HG02588 (cell line): ENCODE results near the gene ATP13A5.

Source experiments
- ATAC-seq: cut with Tn5 transposase; IDR thresholded peaks from one replicate; pipeline ENCODE4 v1.9.1; 2021; ENCODE audit warnings: mild to moderate bottlenecking, moderate library complexity; ENCODE audit not compliant: unreplicated experiment

The ATP13A5 gene

DNA sequence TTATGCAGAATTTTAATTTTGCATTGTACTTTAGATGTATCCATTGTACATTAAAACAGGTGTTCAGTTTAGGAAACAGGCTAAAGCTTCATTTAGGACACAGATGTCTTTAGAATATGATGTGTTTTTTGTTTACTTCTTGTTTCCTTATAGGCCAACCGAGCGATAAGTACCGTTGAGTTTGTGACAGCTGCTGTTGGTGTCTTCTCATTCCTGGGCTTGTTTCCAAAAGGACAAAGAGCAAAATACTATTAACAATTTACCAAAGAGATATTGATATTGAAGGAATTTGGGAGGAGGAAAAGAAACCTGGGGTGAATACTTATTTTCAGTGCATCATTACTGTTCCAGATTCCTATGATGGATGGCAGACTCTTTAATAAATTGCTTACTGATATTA, 108.1 kb downstream of the ATP13A5 start:
- no peak for ATAC-seq

DNA sequence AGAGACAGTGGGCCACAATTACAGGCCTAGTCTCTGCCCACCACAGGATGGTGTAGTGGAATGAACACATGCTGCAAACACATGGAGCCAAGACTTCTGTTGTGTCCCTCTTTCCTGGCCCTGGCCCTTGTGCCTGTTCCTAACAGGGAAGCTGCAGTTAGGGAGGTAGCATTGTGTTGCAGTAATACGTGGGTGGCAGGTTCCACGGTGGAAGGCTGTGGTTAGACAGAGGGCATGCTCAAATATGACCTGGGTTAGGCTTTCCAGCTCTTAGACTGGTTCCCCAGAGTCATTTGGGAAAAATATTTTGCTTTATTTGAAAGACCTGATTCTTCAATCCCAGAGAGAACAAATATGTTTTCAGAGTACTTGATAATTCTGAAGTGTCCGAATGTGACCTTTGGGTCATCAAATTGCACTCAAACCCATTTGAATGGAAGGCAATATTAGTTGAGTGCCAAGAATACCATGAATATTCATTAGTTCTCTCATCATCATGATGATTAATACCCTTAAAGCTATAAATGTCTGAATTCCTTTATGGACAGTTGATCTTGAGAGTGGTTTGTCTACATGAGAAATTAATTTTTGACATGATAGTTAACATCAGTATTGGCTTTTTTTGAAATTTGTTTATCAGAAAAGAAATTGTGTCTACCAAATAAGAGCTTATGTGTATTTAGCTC, 109.1 kb downstream of the ATP13A5 start:
- ATAC-seq = no peak

DNA sequence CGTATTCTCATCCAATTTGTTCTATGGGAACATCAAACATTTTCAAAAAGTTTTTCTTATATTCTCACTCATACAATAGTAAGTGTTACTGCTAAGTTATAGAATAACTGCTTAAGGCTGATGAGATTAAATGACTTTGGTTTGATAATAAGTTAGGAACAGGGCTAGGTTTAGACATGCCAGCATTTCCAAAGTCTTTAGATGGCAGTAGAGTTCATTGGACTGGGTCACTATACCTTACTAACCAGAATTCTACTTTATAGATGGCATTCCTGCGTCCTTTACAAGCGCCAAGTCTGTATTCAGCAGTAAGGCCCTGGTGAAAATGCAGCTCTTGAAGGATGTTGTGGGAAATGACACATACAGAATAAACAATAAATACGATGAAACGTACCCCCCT, 115.8 kb downstream of the ATP13A5 start:
- ATAC-seq = no peak

DNA sequence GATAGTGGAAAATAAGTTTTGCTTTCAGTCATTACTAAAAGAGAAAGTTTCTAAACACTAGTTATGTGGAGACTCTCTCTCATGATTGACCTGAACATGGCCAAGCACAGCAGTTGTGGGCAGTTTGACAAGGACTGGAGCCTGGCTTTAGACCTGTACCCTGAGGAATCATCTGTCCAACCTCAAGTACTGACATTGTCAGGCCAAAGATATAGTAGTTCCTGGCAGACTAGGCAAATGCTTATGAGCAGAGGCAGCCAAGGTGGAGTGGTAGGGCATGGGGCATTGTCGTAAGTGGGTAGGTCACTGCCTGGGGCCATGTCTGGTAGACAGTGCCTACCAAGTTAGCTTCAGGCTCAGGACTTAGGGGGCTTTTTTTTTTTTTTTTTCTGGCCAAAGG, 116.6 kb downstream of the ATP13A5 start:
- no peak for ATAC-seq

DNA sequence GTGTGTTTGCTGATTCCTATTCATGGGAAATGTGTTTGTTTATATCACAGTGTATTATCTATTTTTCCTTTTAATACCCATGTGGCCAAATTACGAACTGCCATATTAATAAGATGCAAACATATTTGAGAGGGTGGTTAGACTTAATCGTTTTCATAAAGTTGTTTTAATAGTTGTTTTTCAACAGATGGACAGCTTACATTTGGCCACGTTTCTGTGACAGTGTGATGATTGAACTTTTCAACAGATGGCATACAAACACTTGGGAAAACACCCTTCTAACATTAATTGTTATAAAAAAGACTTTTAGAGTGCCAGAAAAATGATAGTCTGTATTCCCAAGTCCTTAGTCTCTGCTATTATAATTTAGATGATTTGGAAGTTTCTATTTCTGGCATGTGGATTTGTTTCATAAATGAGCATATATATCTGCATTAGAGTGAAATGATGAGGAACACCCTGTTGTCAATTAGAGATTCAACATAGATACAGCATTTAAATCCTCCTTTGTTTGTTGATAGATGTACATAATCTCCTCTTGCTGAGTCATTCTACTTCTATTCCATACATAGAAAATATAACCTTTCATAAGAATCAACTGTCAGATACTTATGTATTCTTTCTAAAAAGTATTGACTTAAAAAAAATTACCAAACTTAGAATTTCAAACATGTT, 124.4 kb downstream of the ATP13A5 start:
- ATAC-seq = no peak

DNA sequence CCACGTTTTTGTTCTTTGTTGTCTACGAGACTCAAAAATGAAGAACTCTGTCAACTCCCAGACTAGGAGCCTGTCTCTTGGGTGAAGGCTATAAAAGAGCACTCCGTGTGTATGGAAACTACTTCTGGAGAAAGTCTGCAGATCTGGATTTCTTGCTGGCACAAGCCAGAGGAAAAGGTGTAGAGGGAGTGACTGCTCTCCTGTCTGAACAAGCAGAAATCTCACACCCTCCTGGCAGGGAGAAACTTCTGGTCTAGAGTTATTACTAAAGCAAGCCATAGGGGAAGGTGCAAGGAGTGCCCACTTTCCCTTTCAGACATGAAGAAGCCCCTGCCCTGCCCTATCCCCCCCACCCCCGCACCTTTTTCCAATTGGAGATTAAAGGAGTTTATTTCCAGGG, 128.1 kb downstream of the ATP13A5 start:
- ATAC-seq = no peak

DNA sequence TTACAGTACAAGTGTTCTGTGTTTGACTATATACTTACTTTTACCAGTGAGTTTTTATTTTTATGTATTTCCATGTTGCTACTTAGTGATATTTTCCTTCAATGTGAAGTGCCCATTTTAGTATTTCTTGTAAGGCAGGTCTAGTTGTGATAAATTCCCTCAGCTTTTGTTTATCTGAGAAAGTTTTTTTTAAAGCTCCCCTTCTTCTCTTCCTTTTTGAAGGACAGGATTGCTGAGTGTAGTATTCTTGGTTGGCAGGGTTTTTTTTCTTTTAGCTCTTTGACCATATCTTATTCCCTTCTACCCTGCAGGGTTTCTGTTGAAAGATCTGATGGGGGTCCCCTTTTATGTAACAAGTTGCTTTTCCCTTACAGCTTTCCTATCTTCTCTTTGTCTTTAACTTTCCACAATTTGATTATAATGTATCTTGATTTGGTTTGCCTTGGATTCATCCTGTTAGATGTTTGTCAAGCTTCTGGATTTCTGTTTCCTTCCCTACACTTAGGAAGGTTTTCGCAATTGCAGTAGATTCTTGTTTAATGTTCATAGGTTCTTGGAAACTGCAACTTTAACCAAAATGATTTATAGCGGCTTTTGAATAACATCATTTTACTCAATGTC, 129.6 kb downstream of the ATP13A5 start:
- no peak for ATAC-seq

DNA sequence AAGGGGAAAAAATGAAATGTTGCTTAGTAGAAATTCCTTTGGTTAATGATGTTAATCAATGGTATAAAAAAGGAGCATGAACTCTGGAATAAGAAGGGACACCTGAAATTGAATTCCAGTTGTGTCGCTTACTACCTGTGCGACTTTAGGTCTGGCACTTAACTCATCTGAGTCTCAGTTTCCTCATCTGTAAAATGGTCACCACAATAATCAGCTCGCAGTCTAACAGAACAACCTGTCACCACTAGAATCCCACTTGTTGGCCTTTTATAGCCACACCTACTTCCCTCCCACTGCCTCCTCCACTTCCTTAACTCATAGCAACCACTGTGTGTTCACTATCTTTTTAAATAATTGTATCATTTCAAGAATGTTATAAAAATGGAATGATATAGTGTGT, 135.0 kb downstream of the ATP13A5 start:
- ATAC-seq = no peak

DNA sequence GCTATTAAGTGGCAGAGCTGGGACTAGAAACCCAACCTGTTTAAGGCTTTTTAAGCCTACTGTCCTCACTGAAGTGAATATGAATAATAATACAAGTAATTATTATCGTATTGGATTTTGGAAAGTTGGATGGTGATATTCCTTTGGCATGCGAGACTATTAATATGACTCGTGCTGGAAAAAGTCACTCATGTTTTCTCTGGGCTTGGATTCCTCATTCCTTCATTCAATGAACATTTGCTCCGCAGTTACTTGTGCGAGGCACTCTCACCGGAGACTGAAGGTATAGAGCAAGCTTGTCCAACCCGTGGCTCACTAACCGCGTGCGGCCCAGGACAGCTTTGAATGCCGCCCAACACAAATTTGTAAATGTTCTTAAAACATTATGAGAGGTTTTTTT, 136.8 kb downstream of the ATP13A5 start:
- no peak for ATAC-seq

DNA sequence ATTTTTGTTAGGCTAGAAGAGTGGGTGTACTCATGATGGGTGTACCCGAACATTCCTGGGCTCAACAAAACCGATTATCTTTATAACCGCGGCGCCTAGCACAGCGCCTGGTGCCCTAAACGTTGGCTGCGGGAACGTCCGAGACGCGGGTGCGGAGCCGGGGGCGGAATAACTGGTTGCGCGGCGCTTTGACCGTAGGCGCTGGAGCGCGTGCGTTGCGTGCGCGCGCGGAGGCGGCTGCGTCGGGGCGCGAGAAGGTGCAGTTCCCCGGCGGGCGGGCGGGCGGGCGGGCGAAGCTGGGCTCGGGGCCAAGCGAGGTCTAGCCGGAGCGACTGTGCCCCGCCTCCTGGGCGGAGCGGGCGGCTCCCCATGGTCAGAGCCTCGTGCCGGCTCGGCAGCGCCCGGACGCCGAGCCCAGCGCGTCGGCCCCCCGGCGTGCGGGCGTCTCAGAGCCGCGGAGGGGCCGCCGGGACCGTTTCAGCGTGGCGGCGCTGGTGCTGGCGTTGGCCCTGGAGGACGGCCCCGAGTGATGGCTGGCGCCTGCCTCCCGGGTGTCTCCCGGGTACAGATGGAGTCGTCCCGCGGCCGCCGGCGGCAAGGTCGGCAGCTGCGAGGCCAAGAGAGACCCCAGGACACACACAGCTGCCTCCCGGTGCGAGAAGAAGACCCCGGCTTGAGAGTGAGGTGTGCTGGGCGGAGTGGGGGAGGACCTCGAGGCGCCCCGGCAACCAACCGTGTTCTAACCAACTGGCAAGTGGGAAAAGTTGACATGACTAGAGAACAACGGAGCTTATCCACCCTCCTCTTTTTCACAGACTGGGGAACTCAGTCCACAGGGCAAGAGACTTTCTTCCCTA, 137.5 kb downstream of the ATP13A5 start, which contains the start of gene PLAAT1:
TSS of gene PLAAT1 (plus strand) at position 373 of the 857 bp plus-strand sequence. CDS start 14,429 bp downstream, outside the sequence.
- peak; percentile 66 for ATAC-seq

DNA sequence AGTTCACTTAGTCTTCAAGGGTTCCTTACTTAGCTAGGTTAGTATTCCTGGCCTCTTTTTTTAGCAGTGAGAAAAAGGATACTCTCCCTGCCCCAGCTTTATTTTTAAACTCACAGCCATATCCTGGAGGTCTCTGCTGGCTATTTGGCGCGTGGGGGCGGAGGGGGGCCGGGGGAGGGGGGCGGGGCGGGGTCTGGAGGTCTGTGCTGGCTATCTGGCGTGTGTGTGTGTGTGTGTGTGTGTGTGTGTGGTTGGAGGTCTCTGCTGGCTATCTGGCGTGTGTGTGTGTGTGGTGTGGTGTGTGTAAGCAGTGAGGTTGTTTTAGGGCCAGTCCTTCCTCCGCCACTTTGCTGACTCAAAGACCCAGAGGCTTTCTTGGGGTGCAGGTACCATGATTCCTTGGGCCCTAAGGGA, 138.1 kb downstream of the ATP13A5 start:
- ATAC-seq = no peak

DNA sequence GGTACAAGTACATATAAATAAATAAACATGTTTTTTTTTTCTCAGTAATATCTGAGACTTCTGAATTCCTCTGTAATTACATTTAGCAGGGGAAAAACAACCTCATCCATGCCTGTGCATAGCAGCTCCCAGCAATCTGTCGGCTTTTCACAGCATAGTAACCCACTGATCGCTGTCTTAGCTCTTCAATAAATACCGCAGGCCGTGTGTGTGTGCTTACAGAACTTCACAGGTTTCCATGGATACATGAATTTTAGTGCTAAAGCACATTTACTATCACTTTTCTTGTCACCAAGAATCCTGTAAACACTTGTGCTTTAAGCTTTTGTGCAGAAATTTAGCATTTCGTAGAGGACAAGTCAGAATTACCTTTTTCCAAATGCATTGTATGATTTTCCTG, 141.5 kb downstream of the ATP13A5 start:
- ATAC-seq = no peak

DNA sequence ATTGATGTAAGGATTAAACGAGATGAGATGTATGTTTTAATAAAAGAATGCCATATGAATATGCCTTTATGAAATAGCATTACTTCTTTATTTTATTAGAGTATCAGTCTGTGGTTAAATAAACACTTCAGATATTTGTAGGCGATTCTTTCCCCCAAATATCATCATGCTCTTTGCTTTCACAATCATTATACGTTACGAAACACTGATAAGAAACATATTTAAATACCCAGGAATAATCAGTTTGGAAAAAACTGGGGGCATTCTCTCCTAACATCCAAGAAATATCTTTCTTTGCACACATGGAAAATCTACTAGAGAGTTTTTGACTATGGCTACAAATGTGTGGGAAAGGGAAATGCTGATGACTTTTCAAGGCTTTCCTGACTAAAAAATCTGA, 142.0 kb downstream of the ATP13A5 start:
- no peak for ATAC-seq

DNA sequence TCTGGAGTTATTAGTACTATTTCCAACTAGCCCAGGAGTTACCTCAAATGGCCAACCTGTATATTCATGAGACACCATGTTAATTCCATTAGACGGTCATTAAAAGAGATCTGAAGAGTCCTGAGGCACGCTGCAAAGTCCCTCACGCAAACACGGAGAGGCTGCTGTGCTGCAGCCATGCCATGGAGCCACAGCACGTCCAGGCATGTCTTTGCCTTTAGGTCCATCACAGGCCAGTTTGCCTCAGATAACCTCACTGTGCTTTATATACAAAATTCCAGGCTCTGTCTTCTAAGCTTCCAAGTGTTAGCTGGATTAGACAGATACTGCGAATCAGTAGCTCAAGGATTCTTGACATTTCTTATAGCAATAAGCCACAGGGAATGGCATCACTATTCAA, 147.4 kb downstream of the ATP13A5 start:
- ATAC-seq = no peak

DNA sequence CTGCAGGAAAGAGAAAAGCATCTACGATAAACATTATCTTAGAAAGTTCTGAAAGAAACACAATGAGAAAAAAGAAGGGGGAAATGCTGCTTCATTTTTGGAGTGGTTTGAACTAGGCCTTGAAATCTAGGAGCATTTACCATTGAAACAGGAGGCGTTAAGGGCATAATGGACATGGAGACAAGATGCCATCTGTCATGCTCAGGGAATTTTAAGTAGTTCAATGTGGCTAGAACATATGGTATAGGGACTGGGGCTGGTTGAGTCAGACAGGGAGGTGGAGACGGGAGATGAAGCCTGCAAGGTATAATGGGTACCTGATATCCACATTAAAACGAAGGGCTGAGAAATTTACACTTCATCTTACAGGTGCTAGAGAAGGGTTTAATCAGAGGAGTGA, 147.9 kb downstream of the ATP13A5 start:
- ATAC-seq = no peak

DNA sequence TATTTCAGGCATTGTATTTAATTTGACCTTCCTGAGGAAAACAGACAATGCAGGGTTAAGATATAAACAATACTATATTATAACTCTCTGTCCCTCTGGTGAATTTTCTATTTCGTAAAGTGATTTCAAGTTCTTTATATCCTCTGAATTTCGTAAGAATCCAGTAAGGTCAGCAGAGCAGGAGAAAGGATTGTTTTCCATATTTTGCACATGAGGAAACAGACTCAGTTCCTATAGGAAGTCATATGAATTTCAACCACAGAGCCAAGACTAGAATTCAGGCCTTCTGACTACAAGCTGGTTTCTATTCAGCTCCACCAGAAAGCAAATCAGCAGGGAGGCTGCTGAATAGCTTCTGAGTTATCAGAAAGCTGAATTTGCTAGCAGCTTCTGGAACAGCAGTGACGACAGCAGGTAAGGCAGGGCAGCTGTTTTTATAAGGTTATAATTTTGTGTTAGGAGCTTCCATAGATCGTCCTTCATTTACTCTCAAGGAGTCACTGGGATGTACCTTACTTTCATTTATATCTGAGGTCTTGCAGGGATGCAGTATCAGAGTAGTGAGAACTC, 148.6 kb downstream of the ATP13A5 start:
- no peak for ATAC-seq

DNA sequence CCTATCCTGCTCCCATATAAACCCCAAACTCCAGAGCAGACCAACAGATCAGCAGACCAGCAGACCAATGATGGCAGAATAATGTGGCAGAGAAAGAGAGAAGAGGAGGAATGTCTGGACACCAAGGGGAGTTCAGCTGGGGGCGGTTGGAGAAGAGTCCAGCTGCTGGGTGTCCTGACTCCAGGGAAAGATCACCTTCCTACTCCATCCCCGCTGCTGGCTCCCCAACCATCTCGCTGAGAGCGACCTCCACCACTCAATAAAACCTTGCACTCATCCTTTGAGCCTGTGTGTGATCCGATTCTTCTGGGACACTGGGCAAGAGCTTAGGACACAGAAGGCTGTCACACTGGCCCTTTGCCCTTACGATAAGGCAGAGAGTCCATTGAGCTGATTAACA, 150.3 kb downstream of the ATP13A5 start:
- no peak for ATAC-seq

DNA sequence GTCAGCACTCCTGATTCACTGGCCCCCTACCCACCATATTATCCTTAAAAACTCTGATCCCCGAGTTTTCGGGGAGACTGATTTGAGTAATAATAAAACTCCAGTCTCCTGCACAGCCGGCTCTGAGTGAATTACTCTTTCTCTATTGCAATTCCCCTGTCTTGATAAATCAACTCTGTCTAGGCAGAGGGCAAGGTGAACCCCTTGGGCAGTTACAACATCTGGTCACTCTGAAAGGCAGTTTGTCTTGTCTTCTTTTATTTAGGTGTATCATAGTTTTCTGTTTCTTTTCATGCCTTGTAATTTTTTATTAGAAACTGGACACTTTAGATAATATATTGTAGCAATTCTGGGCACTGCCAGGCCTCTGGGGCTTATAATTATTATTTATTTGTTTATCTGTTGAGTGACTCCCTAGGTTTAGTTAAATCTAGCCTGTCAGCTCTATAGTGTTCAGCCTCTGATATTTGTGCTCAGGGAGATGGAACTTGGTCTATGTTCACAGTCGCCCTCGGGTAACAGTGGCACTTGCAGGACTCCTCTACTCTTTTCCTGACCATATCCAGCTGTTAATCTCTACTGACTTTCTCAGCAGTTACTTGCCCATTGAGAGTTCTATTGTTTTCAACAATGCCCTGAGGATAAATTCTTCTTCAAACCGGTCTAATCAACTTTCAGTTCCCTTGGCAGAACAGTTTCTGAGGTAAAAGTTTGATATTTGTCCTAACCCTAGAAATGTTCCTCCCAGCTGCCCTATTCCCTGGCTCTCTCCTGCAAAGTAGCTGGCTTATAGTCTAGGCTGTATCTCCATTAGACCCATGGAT, 153.0 kb downstream of the ATP13A5 start:
- no peak for ATAC-seq
